ENCODE measurements around the gene PCNX2. TPM values are rescaled to one million over a fixed set of nuclear protein-coding genes. Genes with fewer than 3 reads are reported as not detected.

Gene PCNX2
- total RNA-seq, 4 donors from 2014 or later, result 5.9 to 21.7 (median 10.3) TPM

DNA sequence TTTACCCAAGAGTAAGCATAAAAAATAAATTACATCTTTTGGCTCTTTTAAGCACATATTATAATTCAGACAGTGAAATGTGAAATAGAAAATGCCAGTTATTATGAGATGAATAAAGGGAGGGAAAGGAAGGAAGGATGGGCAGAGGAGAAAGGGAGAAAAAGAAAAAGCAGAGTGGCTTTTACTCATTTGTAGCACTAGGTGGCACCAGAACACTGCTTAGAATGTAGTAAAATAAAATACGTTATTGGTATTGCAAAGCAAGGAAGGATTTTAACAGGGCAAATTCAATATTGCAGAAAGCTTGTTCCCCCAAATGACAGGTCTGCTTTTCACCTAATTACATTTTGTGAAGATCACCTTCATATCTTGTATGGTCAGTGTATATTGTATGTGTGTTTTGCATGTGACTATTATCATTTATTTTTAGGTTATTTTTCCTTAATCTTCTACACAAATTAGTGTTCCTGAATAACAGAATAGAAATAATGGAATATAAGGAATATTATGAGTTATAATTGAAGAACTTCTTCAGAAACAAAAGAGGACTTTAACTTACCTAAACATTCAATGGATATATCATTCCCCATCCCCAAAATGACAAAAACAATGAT is 9.1 kb upstream of the PCNX2 start:
- Histone ChIP-seq H3K36me3 (no peaks in the 10 kb centered on the region), H3K4me3 (no peak overlapping the region), H3K9me3 (peaks cover 0 to 9% (median 0%) of the 10 kb centered on the region in 3 donors), H3K27me3 (peaks cover 17% of the 10 kb centered on the region), H3K27ac (no peak overlapping the region), H3K4me1 (no peaks in the 10 kb centered on the region)
- ATAC-seq, result no peak
- 0% methylated on average over 1 of the region's 1 CpG for WGBS, 2 donors (ENCODE audit: low coverage in 1 of 2)
- TF ChIP-seq EP300 (IDR thresholded peaks at IDR 0.05) (no peak), CTCF (IDR thresholded peaks at IDR 0.05) (peak; percentile 43 to 74 (median 56))

DNA sequence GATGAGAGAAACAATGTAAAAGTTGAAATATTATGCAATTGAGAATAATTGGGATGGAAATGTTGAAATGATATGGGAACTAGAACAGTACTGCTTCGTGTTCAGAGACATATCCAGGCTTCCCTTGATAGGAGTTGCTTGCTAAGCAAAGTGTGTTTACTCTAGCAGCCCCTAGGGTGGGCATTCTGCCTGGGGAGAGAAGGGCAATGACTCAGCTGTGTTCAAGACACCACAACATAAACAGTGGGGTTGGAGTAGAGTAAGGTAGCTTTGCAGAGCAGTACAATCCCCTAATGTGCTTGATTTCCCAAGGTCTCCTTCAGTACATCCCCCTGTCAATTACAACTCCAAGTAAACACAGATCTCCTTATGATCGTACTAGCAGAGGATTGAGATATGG is 4.8 kb upstream of the PCNX2 start:
- TF ChIP-seq CTCF (IDR thresholded peaks at IDR 0.05) (no peak), POLR2AphosphoS5 (IDR thresholded peaks at IDR 0.05) (no peak), EP300 (IDR thresholded peaks at IDR 0.05) (no peak), POLR2A (IDR thresholded peaks at IDR 0.05) (no peak)
- H3K4me1 ChIP-seq, result peaks cover 0 to 9% (median 0%) of the 10 kb centered on the region in 3 donors
- no peaks in the 10 kb centered on the region for H3K36me3 ChIP-seq
- no peak for ATAC-seq
- H3K9me3 ChIP-seq, result peaks cover 0 to 9% (median 0%) of the 10 kb centered on the region in 3 donors
- H3K27ac ChIP-seq, result no peak overlapping the region
- H3K4me3 ChIP-seq, result no peak overlapping the region
- WGBS, 2 donors (ENCODE audit: low coverage in 1 of 2), result 58% methylated on average over 2 of the region's 2 CpGs; no CpG with 5 or more reads in 1 of the 2 donors
- H3K27me3 ChIP-seq, result peaks cover 1% of the 10 kb centered on the region

DNA sequence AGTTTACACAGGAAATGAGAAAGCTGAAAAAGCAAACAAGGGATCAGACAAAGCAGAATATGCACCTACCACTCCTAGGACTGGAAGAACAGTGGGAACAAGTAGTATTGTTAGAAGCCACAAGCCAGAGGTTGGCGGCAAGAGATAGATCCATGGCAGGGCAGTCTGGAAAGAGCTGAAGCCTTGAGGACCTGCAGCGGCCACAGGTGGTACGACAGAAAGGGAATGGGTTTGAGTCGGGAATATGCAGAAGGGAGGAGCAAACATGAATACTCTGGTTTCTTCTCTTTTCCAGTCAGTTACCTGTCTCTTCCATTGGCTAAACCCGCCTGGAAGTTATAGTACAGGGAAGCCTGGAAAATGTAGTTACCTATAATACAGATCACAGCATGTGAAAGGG is 3.9 kb upstream of the PCNX2 start:
- ATAC-seq, result no peak
- Histone ChIP-seq H3K4me1 (peaks cover 0 to 17% (median 0%) of the 10 kb centered on the region in 3 donors), H3K27me3 (no peaks in the 10 kb centered on the region), H3K9me3 (peaks cover 0 to 9% (median 0%) of the 10 kb centered on the region in 3 donors), H3K4me3 (no peak overlapping the region), H3K27ac (no peak overlapping the region), H3K36me3 (no peaks in the 10 kb centered on the region)
- TF ChIP-seq CTCF (IDR thresholded peaks at IDR 0.05) (no peak), POLR2A (IDR thresholded peaks at IDR 0.05) (no peak), POLR2AphosphoS5 (IDR thresholded peaks at IDR 0.05) (no peak), EP300 (IDR thresholded peaks at IDR 0.05) (no peak)
- WGBS, 2 donors (ENCODE audit: low coverage in 1 of 2), result 88 to 94% methylated on average over 5 of the region's 5 CpGs

- Histone ChIP-seq H3K27ac (no peak overlapping the region), H3K4me3 (peak overlapping the region; percentile 53 to 73), H3K4me1 (peaks cover 0 to 19% (median 0%) of the 10 kb centered on the region in 3 donors), H3K27me3 (no peaks in the 10 kb centered on the region), H3K36me3 (no peaks in the 10 kb centered on the region), H3K9me3 (no peaks in the 10 kb centered on the region)
- ATAC-seq, result no peak
- TF ChIP-seq POLR2AphosphoS5 (IDR thresholded peaks at IDR 0.05) (no peak), POLR2A (IDR thresholded peaks at IDR 0.05) (no peak), CTCF (IDR thresholded peaks at IDR 0.05) (no peak), EP300 (IDR thresholded peaks at IDR 0.05) (no peak)
- WGBS, 2 donors (ENCODE audit: low coverage in 1 of 2), result 0 to 6% methylated on average over 4 to 5 of the region's 5 CpGs
Observed at GRCh38 chr1:233295975-233296322, 424 bp upstream of the PCNX2 start.

DNA sequence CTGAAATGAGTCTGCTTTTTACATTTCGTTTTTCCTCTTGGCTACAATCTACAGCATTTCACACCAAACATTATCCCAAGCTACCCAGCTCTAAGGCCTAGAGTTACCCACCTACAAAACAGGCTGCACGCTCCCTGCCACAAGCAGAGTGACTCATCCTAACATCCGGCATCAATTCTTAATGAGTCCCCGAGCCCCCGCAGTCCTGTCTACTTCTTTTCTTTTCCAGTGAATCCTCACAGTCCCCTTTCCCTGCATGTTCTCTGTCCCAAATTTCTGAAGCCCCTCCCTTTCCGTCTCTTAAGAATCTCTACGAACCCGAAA is 650 bp downstream of the PCNX2 start:
- Histone ChIP-seq H3K36me3 (no peaks in the 10 kb centered on the region), H3K9me3 (no peaks in the 10 kb centered on the region), H3K4me1 (peaks cover 0 to 19% (median 0%) of the 10 kb centered on the region in 3 donors), H3K27ac (peak overlapping the region in 3 of 4 donors; percentile 65 to 79 (median 66)), H3K4me3 (peak overlapping the region; percentile 53 to 73), H3K27me3 (no peaks in the 10 kb centered on the region)
- peak; percentile 41 for ATAC-seq
- WGBS, 2 donors (ENCODE audit: low coverage in 1 of 2), result 8 to 20% methylated on average over 6 to 7 of the region's 8 CpGs
- no peak for TF ChIP-seq CTCF (IDR thresholded peaks at IDR 0.05)
- TF ChIP-seq POLR2A (IDR thresholded peaks at IDR 0.05), result no peak
- TF ChIP-seq EP300 (IDR thresholded peaks at IDR 0.05), result no peak
